Measurements from ENCODE around the gene CACNA2D4. TPM values are rescaled to one million over a fixed set of nuclear protein-coding genes. Genes with fewer than 3 reads are reported as not detected.

CACNA2D4 gene
- total and polyA plus RNA-seq, 7 donors = 2.8 to 5.8 (median 3.6) TPM

DNA sequence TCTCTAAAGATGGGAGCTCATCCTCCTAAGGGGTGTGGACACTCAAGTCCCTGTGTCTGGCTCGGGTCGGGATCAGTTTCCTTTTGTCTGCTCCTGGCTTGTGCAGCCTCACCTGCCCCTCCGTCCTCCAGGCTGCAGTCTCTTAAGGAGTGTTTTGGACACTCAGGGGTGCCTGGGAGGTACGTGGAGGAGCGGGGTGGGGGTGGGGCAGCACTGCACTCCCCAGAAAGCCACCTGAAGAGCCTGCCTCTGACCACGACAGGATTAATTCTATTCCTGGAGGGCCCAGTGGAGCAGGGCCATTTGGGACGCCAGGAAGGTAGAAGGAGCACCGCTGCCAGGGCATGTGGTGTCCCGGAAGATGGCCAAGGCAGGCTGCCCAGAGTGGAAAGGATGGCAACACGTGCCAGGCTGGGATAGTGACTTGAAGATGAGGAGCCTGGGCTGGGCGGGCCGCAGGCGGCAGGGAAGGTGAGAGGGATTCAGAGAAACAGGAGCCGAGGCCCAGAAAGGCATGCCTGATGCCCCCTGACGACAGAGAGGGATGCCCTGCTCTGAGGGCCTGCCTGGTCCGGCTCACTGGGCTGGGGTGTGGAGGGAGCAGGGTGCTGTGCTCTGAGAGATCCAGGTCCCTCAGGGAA lies 112.9 kb downstream of the CACNA2D4 start:
- peaks cover 0 to 9% (median 4%) of the 10 kb centered on the region in 4 donors for H3K4me1 ChIP-seq
- H3K9me3 ChIP-seq = no peaks in the 10 kb centered on the region
- H3K27me3 ChIP-seq = no peaks in the 10 kb centered on the region
- H3K27ac ChIP-seq = no peak overlapping the region
- peak; percentile 69 for DNase-seq
- H3K36me3 ChIP-seq = no peaks in the 10 kb centered on the region
- H3K4me3 ChIP-seq = no peak overlapping the region
- WGBS, 2 donors = 94 to 95% methylated on average over 16 of the region's 16 CpGs
- intact Hi-C loops (cut with DNase I) = loop anchor here (2.0 kb wide), 1 partner anchor 779 kb away; no protein-coding TSS in a partner anchor
- TF ChIP-seq, protein P1, sequence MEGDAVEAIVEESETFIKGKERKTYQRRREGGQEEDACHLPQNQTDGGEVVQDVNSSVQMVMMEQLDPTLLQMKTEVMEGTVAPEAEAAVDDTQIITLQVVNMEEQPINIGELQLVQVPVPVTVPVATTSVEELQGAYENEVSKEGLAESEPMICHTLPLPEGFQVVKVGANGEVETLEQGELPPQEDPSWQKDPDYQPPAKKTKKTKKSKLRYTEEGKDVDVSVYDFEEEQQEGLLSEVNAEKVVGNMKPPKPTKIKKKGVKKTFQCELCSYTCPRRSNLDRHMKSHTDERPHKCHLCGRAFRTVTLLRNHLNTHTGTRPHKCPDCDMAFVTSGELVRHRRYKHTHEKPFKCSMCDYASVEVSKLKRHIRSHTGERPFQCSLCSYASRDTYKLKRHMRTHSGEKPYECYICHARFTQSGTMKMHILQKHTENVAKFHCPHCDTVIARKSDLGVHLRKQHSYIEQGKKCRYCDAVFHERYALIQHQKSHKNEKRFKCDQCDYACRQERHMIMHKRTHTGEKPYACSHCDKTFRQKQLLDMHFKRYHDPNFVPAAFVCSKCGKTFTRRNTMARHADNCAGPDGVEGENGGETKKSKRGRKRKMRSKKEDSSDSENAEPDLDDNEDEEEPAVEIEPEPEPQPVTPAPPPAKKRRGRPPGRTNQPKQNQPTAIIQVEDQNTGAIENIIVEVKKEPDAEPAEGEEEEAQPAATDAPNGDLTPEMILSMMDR (IDR thresholded peaks at IDR 0.05) = no peak
- no peak for TF ChIP-seq POLR2A (IDR thresholded peaks at IDR 0.05)

DNA sequence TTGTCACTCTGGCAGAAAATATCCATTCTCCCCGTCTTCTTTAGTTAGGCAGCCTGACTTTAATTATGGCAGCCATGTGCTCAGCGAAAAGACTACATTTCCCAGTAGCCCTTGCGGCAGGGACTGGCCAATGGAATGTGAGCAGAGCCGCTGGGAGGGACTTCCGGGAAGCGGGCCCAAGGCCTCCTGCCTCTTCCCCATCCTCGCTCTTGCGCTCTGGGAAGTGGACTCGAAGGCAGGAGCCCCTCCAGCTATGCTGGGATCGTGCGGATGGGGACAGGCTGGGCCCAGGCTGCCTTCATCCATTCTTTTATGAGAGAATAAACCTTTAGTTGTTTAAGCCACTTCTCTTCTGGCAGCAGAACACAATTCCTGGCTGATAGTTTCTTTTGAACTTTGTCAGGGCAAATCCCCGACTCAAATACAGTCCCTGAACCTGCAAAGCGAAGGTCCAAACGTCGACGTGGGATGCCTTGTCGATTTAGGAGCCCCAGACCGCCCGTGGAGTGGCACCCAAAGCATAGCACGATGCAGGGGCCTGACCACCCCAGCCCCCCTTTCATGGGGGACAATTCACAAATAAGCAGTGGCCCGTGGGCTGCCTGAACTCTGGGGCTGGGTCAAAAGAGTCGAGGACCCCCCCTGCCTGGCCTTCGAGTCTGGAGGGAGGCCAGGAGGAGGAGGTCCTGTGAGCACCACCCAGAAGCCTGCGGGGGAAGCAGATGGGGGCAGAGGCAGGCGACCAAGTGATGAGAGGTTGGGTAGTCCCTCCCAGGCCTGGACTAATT lies 113.7 kb downstream of the CACNA2D4 start:
- Histone ChIP-seq H3K27ac (peak overlapping the region in 1 of 4 donors; percentile 27), H3K4me3 (no peak overlapping the region), H3K9me3 (no peaks in the 10 kb centered on the region), H3K27me3 (no peaks in the 10 kb centered on the region), H3K36me3 (no peaks in the 10 kb centered on the region), H3K4me1 (peaks cover 0 to 12% (median 2%) of the 10 kb centered on the region in 4 donors)
- no peak for TF ChIP-seq POLR2A (IDR thresholded peaks at IDR 0.05)
- TF ChIP-seq POLR2AphosphoS5 (IDR thresholded peaks at IDR 0.05) = peak in 2 of 4 donors; percentile 42 to 44
- TF ChIP-seq, protein P1 (IDR thresholded peaks at IDR 0.05) = no peak
- TF ChIP-seq EP300 (IDR thresholded peaks at IDR 0.05) = no peak
- WGBS, 2 donors = 58 to 59% methylated on average over 25 of the region's 25 CpGs
- DNase-seq = peak; percentile 93
- intact Hi-C loops (cut with DNase I) = loop anchor here (2.0 kb wide), 1 partner anchor 780 kb away; no protein-coding TSS in a partner anchor

DNA sequence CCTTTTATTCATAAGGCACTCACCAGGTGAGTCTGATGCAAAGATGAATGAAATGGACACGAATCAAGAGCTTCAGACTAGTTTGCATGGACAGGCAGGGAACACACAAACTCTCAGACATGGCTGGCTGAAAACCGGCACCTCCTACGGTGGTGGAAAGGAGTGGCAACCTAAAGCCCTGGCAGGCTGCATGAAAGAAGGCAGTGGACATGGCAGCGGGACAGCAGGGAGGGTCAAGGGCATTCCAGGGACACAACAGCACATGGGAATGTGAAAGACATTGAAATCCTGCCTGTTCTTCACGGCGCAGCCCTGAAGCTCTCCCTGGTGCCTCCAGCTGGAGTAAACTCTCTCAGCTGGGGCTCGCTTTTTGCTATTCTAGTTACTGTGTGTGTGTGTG lies 114.7 kb downstream of the CACNA2D4 start:
- TF ChIP-seq, protein P1 (IDR thresholded peaks at IDR 0.05) = no peak
- TF ChIP-seq POLR2AphosphoS5 (IDR thresholded peaks at IDR 0.05) = no peak
- Histone ChIP-seq H3K4me1 (peaks cover 0 to 12% (median 2%) of the 10 kb centered on the region in 4 donors), H3K36me3 (no peaks in the 10 kb centered on the region), H3K9me3 (no peaks in the 10 kb centered on the region), H3K27ac (no peak overlapping the region), H3K27me3 (no peaks in the 10 kb centered on the region), H3K4me3 (no peak overlapping the region)
- 89 to 90% methylated on average over 7 of the region's 7 CpGs for WGBS, 2 donors
- no peak for DNase-seq
- intact Hi-C loops (cut with DNase I) = loop anchor here (2.0 kb wide), 1 partner anchor 781 kb away; no protein-coding TSS in a partner anchor

DNA sequence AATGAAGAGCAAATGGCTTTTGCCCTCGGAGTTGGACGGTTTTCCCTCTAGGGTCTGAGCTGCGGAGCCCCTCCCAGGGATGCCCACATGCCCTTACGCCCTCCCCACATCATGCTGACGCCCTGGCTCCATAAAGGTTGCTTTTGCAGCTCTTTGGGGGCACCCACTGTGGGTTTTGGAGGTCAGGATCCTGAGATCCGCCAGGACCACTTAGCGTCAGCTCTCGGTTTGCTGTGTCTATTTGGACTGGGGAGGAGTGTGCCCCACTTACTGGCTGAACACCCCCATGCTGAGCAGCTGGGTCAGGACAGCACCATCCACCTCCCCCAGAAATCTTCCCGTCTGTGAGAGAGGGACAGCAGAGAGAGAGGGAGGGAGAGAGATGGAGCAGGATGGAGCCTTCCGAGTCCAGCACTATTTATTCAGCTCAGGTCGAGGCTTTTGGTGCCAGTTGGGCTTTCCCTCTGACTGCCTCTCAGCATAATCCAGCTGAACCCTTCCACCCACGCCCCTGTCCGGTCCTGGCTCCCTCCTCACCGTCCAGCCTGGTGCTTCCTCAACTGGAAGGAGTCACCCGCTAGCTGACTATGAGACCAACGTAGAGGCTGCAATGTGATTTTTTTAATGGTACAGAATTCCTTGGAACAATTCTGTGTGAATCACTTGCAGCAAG lies 117.0 kb downstream of the CACNA2D4 start:
- intact Hi-C loops (cut with DNase I) = no loop called here

More for the DNA sequence above, 117.0 kb downstream of the CACNA2D4 start:
- H3K9me3 ChIP-seq = no peaks in the 10 kb centered on the region
- no peaks in the 10 kb centered on the region for H3K27me3 ChIP-seq
- WGBS, 2 donors = 76 to 78% methylated on average over 16 of the region's 16 CpGs
- H3K4me1 ChIP-seq = peaks cover 0 to 26% (median 14%) of the 10 kb centered on the region in 4 donors
- H3K27ac ChIP-seq = no peak overlapping the region
- no peak overlapping the region for H3K4me3 ChIP-seq
- TF ChIP-seq POLR2AphosphoS5 (IDR thresholded peaks at IDR 0.05) (no peak), POLR2A (IDR thresholded peaks at IDR 0.05) (no peak), EP300 (IDR thresholded peaks at IDR 0.05) (no peak)
- TF ChIP-seq, protein P1 (IDR thresholded peaks at IDR 0.05) = no peak
- DNase-seq = no peak
- no peaks in the 10 kb centered on the region for H3K36me3 ChIP-seq

Measured in sigmoid colon (tissue), 7 donors.